NB4 (cell line): Measurements from ENCODE around the gene SERPINB6.

ENCODE experiments used
- POLR2A ChIP-seq: IDR thresholded peaks from 2 replicates; pipeline ENCODE4 v1.6.1; 2011; ENCODE audit warnings: mild to moderate bottlenecking; ENCODE audit not compliant: insufficient read length; ENCODE audit errors: extremely low read depth
- TF ChIP-seq, protein P1 (sequence below): IDR thresholded peaks from 2 replicates; pipeline ENCODE4 v1.6.1; 2011; ENCODE audit warnings: low read depth, low read length

DNA sequence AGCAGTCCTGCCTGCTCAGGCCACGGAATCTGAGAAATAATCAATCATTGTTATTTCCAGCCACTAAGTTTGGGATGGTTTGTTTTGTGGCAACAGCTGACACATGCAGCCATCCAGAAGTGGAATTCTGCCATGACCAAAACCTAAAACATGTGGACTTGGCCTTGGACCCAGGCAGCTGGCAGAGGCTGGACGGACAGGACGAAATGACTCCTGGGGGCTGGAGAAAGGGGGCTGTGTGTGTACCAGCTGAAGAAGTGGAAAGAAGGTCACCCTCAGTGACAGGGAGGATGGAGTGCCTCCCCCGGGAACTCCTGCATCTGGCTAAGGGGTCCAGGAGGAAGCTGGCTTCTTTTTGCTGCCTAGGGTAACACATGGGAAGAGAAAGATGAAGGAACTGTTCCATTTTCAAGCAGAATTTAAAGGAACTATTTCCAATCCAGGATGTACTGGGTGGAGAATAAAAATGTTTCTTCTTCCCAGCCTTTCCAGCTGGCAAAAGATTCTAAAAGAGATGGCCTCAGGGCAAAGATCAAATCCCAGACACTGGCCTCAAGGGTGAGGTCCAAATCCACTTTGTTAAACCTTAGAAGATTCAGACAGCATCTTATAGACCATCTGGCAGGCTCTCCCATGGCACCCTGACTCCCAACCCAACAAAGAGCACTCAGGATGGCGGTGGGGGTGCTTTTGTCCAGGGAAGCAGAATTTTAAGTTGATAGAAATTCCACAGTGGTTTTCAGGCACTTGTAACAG is 14.3 kb downstream of the SERPINB6 start:
- no peak for TF ChIP-seq POLR2A
- TF ChIP-seq, protein P1, sequence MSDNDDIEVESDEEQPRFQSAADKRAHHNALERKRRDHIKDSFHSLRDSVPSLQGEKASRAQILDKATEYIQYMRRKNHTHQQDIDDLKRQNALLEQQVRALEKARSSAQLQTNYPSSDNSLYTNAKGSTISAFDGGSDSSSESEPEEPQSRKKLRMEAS = no peak
